ENCODE data around the gene LONP2.

The LONP2 gene

GRCh38 chr16:48282636-48283263, 38.6 kb downstream of the LONP2 start:
- TF ChIP-seq EZH2 (IDR thresholded peaks at IDR 0.05; ENCODE audit: borderline replicate concordance, low read length) (no peak), CTCF (IDR thresholded peaks at IDR 0.05; ENCODE audit: low read length) (no peak)
- Histone ChIP-seq H3K27ac (ENCODE audit: low read depth, low read length, poor library complexity, severe bottlenecking) (no peak overlapping the region), H4K20me1 (ENCODE audit: insufficient read depth, low read length) (no peaks in the 10 kb centered on the region), H3K9ac (ENCODE audit: low read length) (no peak overlapping the region), H3F3A (ENCODE audit: insufficient read depth, low read length) (no peaks in the 10 kb centered on the region), H3K4me3 (ENCODE audit: low read depth, low read length, poor library complexity, severe bottlenecking) (no peak overlapping the region), H3K4me2 (ENCODE audit: low read length) (no peak overlapping the region), H3K36me3 (ENCODE audit: insufficient read depth, low read length) (peaks cover 57% of the 10 kb centered on the region), H2AFZ (ENCODE audit: low read length) (no peak overlapping the region), H3K9me2 (ENCODE audit: low read depth, low read length) (no peaks in the 10 kb centered on the region), H3K4me1 (ENCODE audit: insufficient read depth, low read length, severe bottlenecking) (no peaks in the 10 kb centered on the region), H3K79me2 (ENCODE audit: insufficient read depth, low read length) (no peaks in the 10 kb centered on the region), H3K27me3 (ENCODE audit: insufficient read depth, low read length) (no peaks in the 10 kb centered on the region), H3K9me3 (ENCODE audit: low read length) (peaks cover 9% of the 10 kb centered on the region)

- Histone ChIP-seq H2AFZ (ENCODE audit: low read length) (no peak overlapping the region), H3K27ac (ENCODE audit: low read depth, low read length, poor library complexity, severe bottlenecking) (no peak overlapping the region), H3K4me2 (ENCODE audit: low read length) (no peak overlapping the region), H3K4me3 (ENCODE audit: low read depth, low read length, poor library complexity, severe bottlenecking) (no peak overlapping the region), H3K27me3 (ENCODE audit: insufficient read depth, low read length) (no peaks in the 10 kb centered on the region), H3K36me3 (ENCODE audit: insufficient read depth, low read length) (peaks cover 52% of the 10 kb centered on the region), H3K9me2 (ENCODE audit: low read depth, low read length) (no peaks in the 10 kb centered on the region), H4K20me1 (ENCODE audit: insufficient read depth, low read length) (no peaks in the 10 kb centered on the region), H3K9ac (ENCODE audit: low read length) (no peak overlapping the region), H3K79me2 (ENCODE audit: insufficient read depth, low read length) (no peaks in the 10 kb centered on the region), H3K4me1 (ENCODE audit: insufficient read depth, low read length, severe bottlenecking) (no peaks in the 10 kb centered on the region), H3F3A (ENCODE audit: insufficient read depth, low read length) (no peaks in the 10 kb centered on the region), H3K9me3 (ENCODE audit: low read length) (peaks cover 9% of the 10 kb centered on the region)
- no peak for TF ChIP-seq EZH2 (IDR thresholded peaks at IDR 0.05; ENCODE audit: borderline replicate concordance, low read length)
- TF ChIP-seq CTCF (IDR thresholded peaks at IDR 0.05; ENCODE audit: low read length): no peak
Measured at GRCh38 chr16:48284772-48285409, 40.8 kb downstream of the LONP2 start.

- Histone ChIP-seq H4K20me1 (ENCODE audit: insufficient read depth, low read length) (no peaks in the 10 kb centered on the region), H3K9me2 (ENCODE audit: low read depth, low read length) (no peaks in the 10 kb centered on the region)
Measured at GRCh38 chr16:48287239-48287638, 43.1 kb downstream of the LONP2 start.

More at GRCh38 chr16:48287239-48287638, 43.1 kb downstream of the LONP2 start:
- Histone ChIP-seq H3K27me3 (ENCODE audit: insufficient read depth, low read length) (no peaks in the 10 kb centered on the region), H3F3A (ENCODE audit: insufficient read depth, low read length) (no peaks in the 10 kb centered on the region), H3K4me3 (ENCODE audit: low read depth, low read length, poor library complexity, severe bottlenecking) (no peak overlapping the region), H3K4me1 (ENCODE audit: insufficient read depth, low read length, severe bottlenecking) (no peaks in the 10 kb centered on the region), H3K27ac (ENCODE audit: low read depth, low read length, poor library complexity, severe bottlenecking) (no peak overlapping the region), H3K79me2 (ENCODE audit: insufficient read depth, low read length) (no peaks in the 10 kb centered on the region), H3K9ac (ENCODE audit: low read length) (no peak overlapping the region), H3K4me2 (ENCODE audit: low read length) (no peak overlapping the region), H3K36me3 (ENCODE audit: insufficient read depth, low read length) (peaks cover 63% of the 10 kb centered on the region), H3K9me3 (ENCODE audit: low read length) (peaks cover 9% of the 10 kb centered on the region), H2AFZ (ENCODE audit: low read length) (no peak overlapping the region)
- TF ChIP-seq CTCF (IDR thresholded peaks at IDR 0.05; ENCODE audit: low read length): no peak
- no peak for TF ChIP-seq EZH2 (IDR thresholded peaks at IDR 0.05; ENCODE audit: borderline replicate concordance, low read length)
